GM12891 (cell line): ENCODE data around the gene AHSG.

Source experiments
- PAX5 ChIP-seq: IDR thresholded peaks from 2 replicates; pipeline ENCODE4 v1.6.1; 2011; ENCODE audit warnings: low read length, moderate library complexity, mild to moderate bottlenecking; ENCODE audit not compliant: insufficient read depth, severe bottlenecking
- POLR2A ChIP-seq: IDR thresholded peaks from 2 replicates; pipeline ENCODE4 v1.6.1; 2011; ENCODE audit warnings: low read depth, low read length, control low read depth
- POLR2AphosphoS5 ChIP-seq: IDR thresholded peaks from 2 replicates; pipeline ENCODE4 v1.6.1; 2011; ENCODE audit warnings: low read depth, low read length, control low read depth
- TAF1 ChIP-seq: IDR thresholded peaks from 2 replicates; pipeline ENCODE4 v1.6.1; 2011; ENCODE audit warnings: low read depth, low read length, control low read depth

DNA sequence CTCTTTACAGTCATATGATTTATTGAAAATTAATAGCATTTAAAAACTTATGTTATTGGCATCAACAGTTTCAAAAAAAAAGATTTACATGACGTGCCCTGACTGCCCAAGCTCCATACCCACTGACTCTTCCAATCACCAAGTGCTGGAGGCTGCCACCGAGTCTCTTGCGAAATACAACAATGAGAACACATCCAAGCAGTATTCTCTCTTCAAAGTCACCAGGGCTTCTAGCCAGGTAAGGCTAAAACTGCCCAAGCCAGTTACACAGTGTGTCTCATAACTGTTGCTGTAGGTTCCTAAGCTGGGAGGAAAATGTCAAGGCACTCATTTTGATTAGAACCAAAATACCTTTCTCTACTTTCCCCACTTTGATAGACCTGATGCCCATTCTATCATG is 31.8 kb downstream of the AHSG start:
- TF ChIP-seq POLR2A (no peak), PAX5 (no peak), POLR2AphosphoS5 (no peak), TAF1 (no peak)
